Omental fat pad (tissue), 4 donors: ENCODE data around the gene SLC43A2. TPM values are rescaled to one million over a fixed set of nuclear protein-coding genes. Genes with fewer than 3 reads are reported as not detected.
"Not testable (repeated sequence)": the region's sequence is repeated elsewhere in the genome, so short reads cannot be mapped to it uniquely, and the experiment has no call there.

Experiments
- ATAC-seq: fragments of 150-250 bp; one replicate; pipeline ENCODE4 v1.9.1; 2016; ENCODE audit warnings: mild to moderate bottlenecking, moderate library complexity; ENCODE audit not compliant: low FRiP score
- DNase-seq: peaks from one replicate; pipeline ENCODE4 v3.0.0-alpha.2; 2019; ENCODE audit warnings: low spot score
- CTCF ChIP-seq, 3 donors: fragments of 450-650 bp; IDR thresholded peaks; one replicate each; pipeline ENCODE4 v1.5.1; 2016 to 2017; ENCODE audit warnings: antibody characterized with exemption in 3 of 3, mild to moderate bottlenecking in 3 of 3, moderate library complexity in 2 of 3
- total RNA-seq, 4 donors: library from RNA; depleted of rRNA; stranded (reverse); fragments of >200 nt; gene quantifications; one replicate each; pipeline ENCODE4 v1.1.0, GENCODE V29; 2016

SLC43A2 gene
- total RNA-seq, 4 donors from 2014 or later, result 21.0 to 39.9 (median 23.1) TPM

GRCh38 chr17:1565877-1566276 lies 62.8 kb downstream of the SLC43A2 start:
- TF ChIP-seq CTCF (IDR thresholded peaks at IDR 0.05), result no peak
- no peak for ATAC-seq
- no peak for DNase-seq

GRCh38 chr17:1563786-1564613 lies 64.6 kb downstream of the SLC43A2 start:
- DNase-seq (no peak), ATAC-seq (no peak)
- TF ChIP-seq CTCF (IDR thresholded peaks at IDR 0.05), result no peak

GRCh38 chr17:1563471-1563785 lies 65.2 kb downstream of the SLC43A2 start:
- DNase-seq, ATAC-seq: not testable (repeated sequence)

GRCh38 chr17:1562176-1562643 lies 66.4 kb downstream of the SLC43A2 start:
- TF ChIP-seq CTCF (IDR thresholded peaks at IDR 0.05), result no peak
- ATAC-seq (peak; percentile 40), DNase-seq (no peak)

GRCh38 chr17:1561420-1562175 lies 67.0 kb downstream of the SLC43A2 start:
- DNase-seq (no peak), ATAC-seq (peak; percentile 34)
- no peak for TF ChIP-seq CTCF (IDR thresholded peaks at IDR 0.05)

- ATAC-seq, result no peak
- no peak for TF ChIP-seq CTCF (IDR thresholded peaks at IDR 0.05)
- no peak for DNase-seq
These were observed 67.7 kb downstream of the SLC43A2 start for GRCh38 chr17:1560858-1561355.

GRCh38 chr17:1560101-1560857 lies 68.4 kb downstream of the SLC43A2 start:
- DNase-seq, result no peak
- TF ChIP-seq CTCF (IDR thresholded peaks at IDR 0.05), result no peak
- no peak for ATAC-seq
